NOMO-1 treated with DMSO at 0.1 percent for 48 hours (cell line): ENCODE data around the gene ZRANB3.
A peak's percentile ranks its signal among the peaks of the same experiment; 100 is the strongest.

Experiments used
- DNase-seq: peaks from one replicate; lab custom pipeline; 2025; ENCODE audit not compliant: unreplicated experiment; lab: John Stamatoyannopoulos, UW

Gene ZRANB3

GRCh38 chr2:135256531-135257260 is 274.3 kb downstream of the ZRANB3 start:
- no peak for DNase-seq

GRCh38 chr2:135255208-135255607 is 275.8 kb downstream of the ZRANB3 start:
- peak; percentile 79 for DNase-seq

- DNase-seq: no peak
Measured at GRCh38 chr2:135252805-135253458, 278.1 kb downstream of the ZRANB3 start.

- no peak for DNase-seq
Measured at GRCh38 chr2:135248611-135249010, 282.4 kb downstream of the ZRANB3 start.

- no peak for DNase-seq
Measured at GRCh38 chr2:135246711-135247270, 284.2 kb downstream of the ZRANB3 start.

GRCh38 chr2:135245071-135245470 is 285.9 kb downstream of the ZRANB3 start:
- DNase-seq: no peak

- DNase-seq: no peak
Measured at GRCh38 chr2:135238651-135239050, 292.4 kb downstream of the ZRANB3 start.

GRCh38 chr2:135230150-135230549 is 300.9 kb downstream of the ZRANB3 start:
- DNase-seq: no peak

- no peak for DNase-seq
Measured at GRCh38 chr2:135227386-135227785, 303.6 kb downstream of the ZRANB3 start.

- DNase-seq: no peak
Measured at GRCh38 chr2:135226961-135227360, 304.1 kb downstream of the ZRANB3 start.

GRCh38 chr2:135225781-135226180 is 305.2 kb downstream of the ZRANB3 start:
- no peak for DNase-seq

- DNase-seq: no peak
Measured at GRCh38 chr2:135219226-135219625, 311.8 kb downstream of the ZRANB3 start.

GRCh38 chr2:135218426-135218825 is 312.6 kb downstream of the ZRANB3 start:
- DNase-seq: no peak

- no peak for DNase-seq
Measured at GRCh38 chr2:135212757-135213156, 318.3 kb downstream of the ZRANB3 start.

- no peak for DNase-seq
Measured at GRCh38 chr2:135208016-135208415, 323.0 kb downstream of the ZRANB3 start.

GRCh38 chr2:135203944-135204343 is 327.1 kb downstream of the ZRANB3 start:
- no peak for DNase-seq

GRCh38 chr2:135202751-135203150 is 328.3 kb downstream of the ZRANB3 start:
- DNase-seq: no peak

- no peak for DNase-seq
Measured at GRCh38 chr2:135198481-135198880, 332.5 kb downstream of the ZRANB3 start.

GRCh38 chr2:135190799-135191198 is 340.2 kb downstream of the ZRANB3 start:
- no peak for DNase-seq

- DNase-seq: no peak
Measured at GRCh38 chr2:135189148-135189547, 341.9 kb downstream of the ZRANB3 start.

- no peak for DNase-seq
Measured at GRCh38 chr2:135187270-135187669, 343.7 kb downstream of the ZRANB3 start.

GRCh38 chr2:135186054-135186453 is 345.0 kb downstream of the ZRANB3 start:
- DNase-seq: no peak
